ENCODE results near the gene LCN12. TPM values are rescaled to one million over a fixed set of nuclear protein-coding genes. Genes with fewer than 3 reads are reported as not detected.
A peak's percentile ranks its signal among the peaks of the same experiment; 100 is the strongest.

LCN12 gene
- total and polyA plus RNA-seq, 4 donors, result 0.20 to 7.4 (median 5.3) TPM

DNA sequence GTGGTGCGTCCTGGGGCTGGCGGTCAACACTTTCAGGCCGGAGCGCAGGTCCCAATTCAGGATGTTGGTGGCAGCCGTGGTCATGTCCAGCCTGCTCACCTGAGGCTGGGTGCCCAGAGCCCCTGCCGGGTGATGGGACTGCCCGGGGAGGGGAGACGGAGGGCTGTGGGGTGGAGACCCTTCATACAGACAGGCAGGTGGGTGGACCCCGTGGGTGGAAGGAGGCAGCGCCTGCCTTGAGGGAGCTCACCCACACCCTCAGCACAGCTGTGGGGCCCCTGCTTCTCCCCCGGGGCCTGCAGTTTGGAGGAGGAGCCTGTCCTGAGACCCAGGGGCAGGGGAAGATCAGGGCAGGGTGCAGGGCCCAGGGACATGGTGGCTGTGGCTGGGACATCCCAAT lies 18.3 kb downstream of the LCN12 start:
- no peaks in the 10 kb centered on the region for H3K27me3 ChIP-seq (ENCODE audit: control insufficient read depth, insufficient read depth, low read length)

GRCh38 chr9:136971746-136972145 lies 19.7 kb downstream of the LCN12 start:
- no peak for DNase-seq (ENCODE audit: low read depth in 4 of 6, low spot score in 6 of 6)
- H3K27me3 ChIP-seq (ENCODE audit: control insufficient read depth, insufficient read depth, low read length), result no peaks in the 10 kb centered on the region
- WGBS (ENCODE audit: insufficient coverage), result 72% methylated on average over 14 of the region's 14 CpGs
- no peak overlapping the region for H3K4me3 ChIP-seq (ENCODE audit: low read depth, low read length)
- no peaks in the 10 kb centered on the region for H3K9me3 ChIP-seq (ENCODE audit: control insufficient read depth, insufficient read depth, low read length)
- H3K27ac ChIP-seq (ENCODE audit: low read depth, low read length), result no peak overlapping the region
- peaks cover 20% of the 10 kb centered on the region for H3K4me1 ChIP-seq (ENCODE audit: control insufficient read depth, insufficient read depth, low read length)
- H3K36me3 ChIP-seq (ENCODE audit: control insufficient read depth, insufficient read depth, low read length), result no peaks in the 10 kb centered on the region

More for the DNA sequence above, 18.3 kb downstream of the LCN12 start:
- Histone ChIP-seq H3K27ac (ENCODE audit: low read depth, low read length) (no peak overlapping the region), H3K4me3 (ENCODE audit: low read depth, low read length) (no peak overlapping the region), H3K36me3 (ENCODE audit: control insufficient read depth, insufficient read depth, low read length) (no peaks in the 10 kb centered on the region), H3K9me3 (ENCODE audit: control insufficient read depth, insufficient read depth, low read length) (no peaks in the 10 kb centered on the region), H3K4me1 (ENCODE audit: control insufficient read depth, insufficient read depth, low read length) (peaks cover 17% of the 10 kb centered on the region)
- WGBS (ENCODE audit: insufficient coverage), result 82% methylated on average over 6 of the region's 11 CpGs
- DNase-seq (ENCODE audit: low read depth in 4 of 6, low spot score in 6 of 6), result no peak

DNA sequence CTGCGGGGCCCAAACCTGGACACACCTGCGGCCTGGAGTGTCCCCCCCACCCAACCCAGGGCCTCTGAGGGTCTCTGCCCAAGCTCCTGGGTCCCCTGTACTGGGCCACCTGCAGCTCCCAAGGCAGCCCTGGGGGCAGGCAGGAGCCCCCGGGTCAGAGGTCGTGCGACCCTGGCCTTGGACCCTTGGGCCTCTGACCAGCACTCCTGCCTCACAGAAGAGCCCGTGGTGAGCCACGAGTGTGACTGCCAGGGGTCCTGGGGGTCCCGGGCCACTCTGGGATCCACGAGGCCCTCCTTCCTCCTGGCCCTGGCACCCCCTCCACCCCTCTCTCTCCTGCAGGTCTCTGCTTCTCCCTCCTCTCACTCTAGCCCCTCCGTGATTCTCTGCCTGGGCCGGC lies 20.3 kb downstream of the LCN12 start:
- no peak overlapping the region for H3K4me3 ChIP-seq (ENCODE audit: low read depth, low read length)
- H3K27ac ChIP-seq (ENCODE audit: low read depth, low read length), result no peak overlapping the region
- H3K36me3 ChIP-seq (ENCODE audit: control insufficient read depth, insufficient read depth, low read length), result no peaks in the 10 kb centered on the region
- peaks cover 26% of the 10 kb centered on the region for H3K4me1 ChIP-seq (ENCODE audit: control insufficient read depth, insufficient read depth, low read length)
- H3K27me3 ChIP-seq (ENCODE audit: control insufficient read depth, insufficient read depth, low read length), result no peaks in the 10 kb centered on the region
- WGBS (ENCODE audit: insufficient coverage), result 80% methylated on average over 11 of the region's 11 CpGs
- H3K9me3 ChIP-seq (ENCODE audit: control insufficient read depth, insufficient read depth, low read length), result no peaks in the 10 kb centered on the region
- no peak for DNase-seq (ENCODE audit: low read depth in 4 of 6, low spot score in 6 of 6)

DNA sequence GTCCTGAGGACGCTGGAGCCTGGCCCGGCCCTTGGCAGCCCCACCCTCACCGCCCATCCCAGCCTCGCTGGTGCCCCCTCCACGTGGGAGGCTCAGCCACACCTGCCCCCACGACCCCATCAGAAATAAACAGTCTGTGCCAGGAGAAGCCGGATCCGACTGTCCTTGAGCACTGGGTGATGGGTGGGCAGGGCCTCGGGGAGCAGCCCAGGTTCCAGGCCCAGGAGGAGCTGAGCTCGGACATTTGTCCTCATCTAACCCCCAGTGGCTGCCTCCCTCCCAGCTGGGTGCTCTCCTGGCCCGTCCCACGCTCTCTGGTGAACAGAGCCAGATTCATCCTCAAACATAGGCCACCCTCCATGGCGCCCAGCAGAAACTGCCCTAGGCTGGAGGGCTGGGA lies 20.7 kb downstream of the LCN12 start:
- no peak overlapping the region for H3K27ac ChIP-seq (ENCODE audit: low read depth, low read length)
- H3K4me3 ChIP-seq (ENCODE audit: low read depth, low read length), result no peak overlapping the region
- no peaks in the 10 kb centered on the region for H3K27me3 ChIP-seq (ENCODE audit: control insufficient read depth, insufficient read depth, low read length)
- H3K4me1 ChIP-seq (ENCODE audit: control insufficient read depth, insufficient read depth, low read length), result peaks cover 30% of the 10 kb centered on the region
- H3K9me3 ChIP-seq (ENCODE audit: control insufficient read depth, insufficient read depth, low read length), result no peaks in the 10 kb centered on the region
- no peak for DNase-seq (ENCODE audit: low read depth in 4 of 6, low spot score in 6 of 6)
- H3K36me3 ChIP-seq (ENCODE audit: control insufficient read depth, insufficient read depth, low read length), result no peaks in the 10 kb centered on the region
- 70% methylated on average over 10 of the region's 13 CpGs for WGBS (ENCODE audit: insufficient coverage)

DNA sequence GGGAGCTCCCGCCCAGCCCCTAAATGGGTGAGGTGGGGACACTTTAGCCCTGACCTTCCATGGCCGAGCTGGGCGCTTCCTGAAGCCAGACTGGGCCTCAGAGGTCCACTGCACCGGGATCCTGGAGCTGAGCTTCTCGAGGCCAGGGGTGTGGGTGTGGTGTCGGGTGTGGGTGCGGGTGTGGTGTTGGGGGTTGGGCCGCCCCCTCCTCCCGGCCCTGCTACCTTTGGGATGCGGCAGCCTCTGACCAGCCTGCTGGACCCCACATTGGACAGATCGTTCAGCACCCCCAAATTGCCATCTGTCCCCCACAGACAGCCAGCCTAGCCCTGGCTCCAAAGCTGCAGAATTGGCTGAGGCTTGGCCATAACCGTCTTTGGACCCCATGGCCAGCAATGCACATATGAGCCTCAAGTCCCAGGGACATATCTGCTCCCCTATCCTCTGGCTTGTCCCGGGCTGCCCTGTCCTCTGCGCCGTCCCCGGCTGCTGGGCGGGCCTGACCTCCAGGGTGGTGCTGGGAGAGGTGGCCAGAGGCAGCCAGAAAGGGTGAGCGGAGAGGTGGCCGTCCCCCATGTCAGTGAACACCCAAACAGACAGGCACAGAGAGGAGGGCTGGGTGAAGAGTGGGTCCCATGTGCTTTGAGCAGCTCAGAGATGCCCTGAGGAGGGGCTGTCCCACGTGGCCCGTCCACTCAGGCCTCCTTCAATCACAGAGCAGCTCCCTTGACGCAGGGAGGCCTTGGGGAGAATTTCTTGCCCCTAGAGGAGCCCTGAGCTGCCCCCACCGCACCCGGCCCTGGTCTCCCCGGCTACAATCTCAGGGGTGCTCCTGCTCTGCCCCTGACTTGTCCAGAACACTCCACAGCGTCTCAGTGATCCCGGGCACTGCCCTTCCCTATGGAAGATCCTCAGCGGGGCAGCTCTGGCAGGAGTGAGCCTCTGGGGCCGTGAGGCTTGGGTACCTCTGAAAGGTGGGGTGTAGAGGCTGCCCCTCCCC lies 21.8 kb downstream of the LCN12 start:
- no peak for DNase-seq (ENCODE audit: low read depth in 4 of 6, low spot score in 6 of 6)
- peaks cover 37% of the 10 kb centered on the region for H3K4me1 ChIP-seq (ENCODE audit: control insufficient read depth, insufficient read depth, low read length)
- H3K36me3 ChIP-seq (ENCODE audit: control insufficient read depth, insufficient read depth, low read length), result no peaks in the 10 kb centered on the region
- H3K27me3 ChIP-seq (ENCODE audit: control insufficient read depth, insufficient read depth, low read length), result no peaks in the 10 kb centered on the region
- 91% methylated on average over 24 of the region's 29 CpGs for WGBS (ENCODE audit: insufficient coverage)
- H3K27ac ChIP-seq (ENCODE audit: low read depth, low read length), result no peak overlapping the region
- no peak overlapping the region for H3K4me3 ChIP-seq (ENCODE audit: low read depth, low read length)
- no peaks in the 10 kb centered on the region for H3K9me3 ChIP-seq (ENCODE audit: control insufficient read depth, insufficient read depth, low read length)

GRCh38 chr9:136974817-136975535 lies 22.9 kb downstream of the LCN12 start:
- H3K27me3 ChIP-seq (ENCODE audit: control insufficient read depth, insufficient read depth, low read length), result no peaks in the 10 kb centered on the region
- no peaks in the 10 kb centered on the region for H3K9me3 ChIP-seq (ENCODE audit: control insufficient read depth, insufficient read depth, low read length)
- 67% methylated on average over 15 of the region's 15 CpGs for WGBS (ENCODE audit: insufficient coverage)
- no peak for DNase-seq (ENCODE audit: low read depth in 4 of 6, low spot score in 6 of 6)
- peaks cover 3% of the 10 kb centered on the region for H3K36me3 ChIP-seq (ENCODE audit: control insufficient read depth, insufficient read depth, low read length)
- H3K27ac ChIP-seq (ENCODE audit: low read depth, low read length), result no peak overlapping the region
- H3K4me1 ChIP-seq (ENCODE audit: control insufficient read depth, insufficient read depth, low read length), result peaks cover 47% of the 10 kb centered on the region
- H3K4me3 ChIP-seq (ENCODE audit: low read depth, low read length), result no peak overlapping the region

DNA sequence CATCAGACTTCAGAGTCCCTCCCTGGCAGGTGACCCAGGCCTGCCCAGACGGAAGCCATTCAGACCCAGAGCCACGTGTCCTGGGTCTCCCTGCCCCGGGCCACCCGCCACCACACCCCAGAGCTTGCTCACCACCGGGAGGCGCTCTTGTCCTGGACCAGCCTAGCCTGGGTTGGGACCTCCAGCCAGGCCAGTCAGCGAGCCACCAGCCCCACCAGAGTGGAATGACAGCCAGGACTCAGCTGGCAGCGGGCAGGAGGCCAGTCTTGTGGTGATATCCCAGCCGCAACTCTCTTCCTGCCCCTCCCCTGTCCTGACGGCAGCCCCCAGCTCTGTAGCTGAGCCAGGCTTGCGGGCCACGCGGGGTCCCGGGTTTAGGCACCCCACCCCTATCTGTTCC lies 23.6 kb downstream of the LCN12 start:
- H3K4me3 ChIP-seq (ENCODE audit: low read depth, low read length), result no peak overlapping the region
- 48% methylated on average over 13 of the region's 14 CpGs for WGBS (ENCODE audit: insufficient coverage)
- H3K9me3 ChIP-seq (ENCODE audit: control insufficient read depth, insufficient read depth, low read length), result no peaks in the 10 kb centered on the region
- no peaks in the 10 kb centered on the region for H3K27me3 ChIP-seq (ENCODE audit: control insufficient read depth, insufficient read depth, low read length)
- H3K36me3 ChIP-seq (ENCODE audit: control insufficient read depth, insufficient read depth, low read length), result peaks cover 3% of the 10 kb centered on the region
- H3K27ac ChIP-seq (ENCODE audit: low read depth, low read length), result no peak overlapping the region
- peak in 1 of 6 donors; percentile 13 for DNase-seq (ENCODE audit: low read depth in 4 of 6, low spot score in 6 of 6)
- H3K4me1 ChIP-seq (ENCODE audit: control insufficient read depth, insufficient read depth, low read length), result peaks cover 50% of the 10 kb centered on the region

DNA sequence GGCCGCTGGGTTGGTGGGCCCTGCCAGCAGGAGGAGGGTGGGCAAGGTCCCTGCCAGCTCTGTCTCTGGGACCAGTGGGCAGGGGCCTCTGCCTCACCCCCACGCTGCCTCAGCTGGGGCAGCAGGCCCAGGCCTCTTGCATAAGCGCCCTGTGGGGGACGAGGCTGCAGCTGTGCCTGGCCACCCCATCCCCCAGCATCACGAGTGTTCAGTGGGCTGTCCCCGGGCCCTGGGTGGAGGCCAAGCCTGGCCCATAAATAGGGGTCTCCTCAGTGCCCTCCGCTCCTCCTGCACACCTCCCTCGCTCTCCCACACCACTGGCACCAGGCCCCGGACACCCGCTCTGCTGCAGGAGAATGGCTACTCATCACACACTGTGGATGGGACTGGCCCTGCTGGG lies 25.1 kb downstream of the LCN12 start, which contains the start of gene PTGDS:
Gene PTGDS (plus strand): TSS at position 282 of the 400 bp plus-strand sequence. CDS start 75 bp downstream, at position 357.
- Histone ChIP-seq H3K27me3 (ENCODE audit: control insufficient read depth, insufficient read depth, low read length) (no peaks in the 10 kb centered on the region), H3K27ac (ENCODE audit: low read depth, low read length) (peak within 1 kb of the TSS; percentile 64), H3K9me3 (ENCODE audit: control insufficient read depth, insufficient read depth, low read length) (no peaks in the 10 kb centered on the region), H3K4me1 (ENCODE audit: control insufficient read depth, insufficient read depth, low read length) (peaks cover 51% of the 10 kb centered on the region), H3K4me3 (ENCODE audit: low read depth, low read length) (peak within 1 kb of the TSS; percentile 46), H3K36me3 (ENCODE audit: control insufficient read depth, insufficient read depth, low read length) (peaks cover 3% of the 10 kb centered on the region)
- 43% methylated on average over 10 of the region's 10 CpGs for WGBS (ENCODE audit: insufficient coverage)
- peak in 1 of 6 donors; percentile 79 for DNase-seq (ENCODE audit: low read depth in 4 of 6, low spot score in 6 of 6)

DNA sequence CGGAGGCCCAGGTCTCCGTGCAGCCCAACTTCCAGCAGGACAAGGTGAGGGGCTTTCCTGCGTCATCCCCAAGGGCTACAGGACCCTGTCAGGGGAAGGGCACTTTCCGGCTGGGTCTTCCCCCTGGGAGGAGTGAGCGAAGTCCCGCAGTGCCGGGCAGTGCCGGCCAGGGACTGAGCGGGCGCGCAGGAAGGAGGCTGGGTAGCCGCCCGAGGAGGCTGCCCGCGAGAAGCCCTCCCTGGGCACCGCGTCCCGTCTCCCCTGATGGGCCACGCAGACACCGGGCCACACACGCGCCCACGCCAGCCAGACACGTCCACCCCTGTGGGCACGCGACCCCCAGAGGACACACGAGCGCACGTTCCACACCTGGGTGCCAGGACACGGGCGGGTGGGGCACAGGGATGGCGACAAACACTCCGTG lies 25.6 kb downstream of the LCN12 start:
- peaks cover 52% of the 10 kb centered on the region for H3K4me1 ChIP-seq (ENCODE audit: control insufficient read depth, insufficient read depth, low read length)
- H3K27me3 ChIP-seq (ENCODE audit: control insufficient read depth, insufficient read depth, low read length), result peaks cover 4% of the 10 kb centered on the region
- H3K27ac ChIP-seq (ENCODE audit: low read depth, low read length), result peak overlapping the region; percentile 64
- H3K9me3 ChIP-seq (ENCODE audit: control insufficient read depth, insufficient read depth, low read length), result no peaks in the 10 kb centered on the region
- peaks cover 3% of the 10 kb centered on the region for H3K36me3 ChIP-seq (ENCODE audit: control insufficient read depth, insufficient read depth, low read length)
- peak overlapping the region; percentile 46 for H3K4me3 ChIP-seq (ENCODE audit: low read depth, low read length)
- no peak for DNase-seq (ENCODE audit: low read depth in 4 of 6, low spot score in 6 of 6)
- WGBS (ENCODE audit: insufficient coverage), result 4% methylated on average over 33 of the region's 33 CpGs
